Cerebellar cortex (tissue), 1 donor: ENCODE results near the gene FAM156A.
"Not testable (repeated sequence)": the region's sequence is repeated elsewhere in the genome, so short reads cannot be mapped to it uniquely, and the experiment has no call there.

ENCODE experiments used
- DNase-seq: peaks from one replicate; pipeline ENCODE4 v3.0.0-alpha.2; 2015; ENCODE audit warnings: low spot score

FAM156A gene

DNA sequence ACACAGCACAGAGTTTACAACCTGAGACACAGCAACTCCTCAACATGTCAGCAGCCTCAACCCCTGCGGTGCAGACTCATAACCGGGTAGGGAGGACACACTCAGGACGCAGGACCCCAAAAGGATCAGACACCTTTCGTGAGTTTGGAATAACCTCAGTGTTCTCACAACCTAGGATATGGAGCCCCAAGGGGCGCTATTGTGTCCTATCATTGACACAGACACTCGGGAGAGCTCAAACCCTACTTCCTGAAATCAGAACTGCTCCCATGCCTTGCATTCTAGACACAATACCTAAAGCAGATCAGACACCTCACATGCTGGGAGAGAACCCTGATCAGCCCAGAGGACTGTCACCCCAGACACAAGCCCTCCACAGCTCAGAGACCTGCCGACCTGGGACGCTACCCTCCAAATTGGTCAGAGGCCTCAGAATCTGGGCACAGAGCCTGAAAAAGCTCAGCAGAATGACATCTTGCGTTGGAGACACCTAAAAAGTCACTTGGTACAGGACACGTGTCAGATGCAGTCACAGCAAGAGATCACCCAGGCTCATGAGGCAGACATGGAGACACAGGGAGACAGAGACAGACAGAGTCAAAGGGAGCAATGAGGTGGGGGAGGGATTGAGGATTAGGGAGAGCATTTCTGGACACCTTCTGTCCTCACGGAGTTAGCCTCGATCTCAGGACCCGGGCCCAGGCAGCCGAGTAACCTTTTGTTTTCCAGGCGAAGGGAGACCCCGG, 8.8 kb upstream of the FAM156A start:
- DNase-seq = not testable (repeated sequence)

DNA sequence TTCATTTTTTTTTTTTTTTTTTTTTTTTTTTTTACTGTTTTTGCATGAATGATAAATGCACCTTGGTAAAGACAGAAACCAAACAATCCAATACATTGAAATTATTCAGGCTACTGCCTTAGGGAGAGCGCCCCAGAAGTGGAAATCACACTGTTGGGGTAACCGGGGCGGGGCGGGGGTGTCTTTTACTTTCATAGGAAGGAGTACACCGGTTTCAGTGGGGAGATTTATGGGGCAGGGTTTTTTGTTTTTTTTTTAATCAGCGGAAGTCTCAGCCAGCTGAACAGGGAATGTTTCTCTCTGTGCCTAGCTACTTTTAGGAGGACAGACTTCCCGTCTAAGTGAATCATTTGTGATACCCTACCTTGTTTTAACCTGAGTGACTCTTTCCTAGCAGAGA, 643 bp upstream of the FAM156A start:
- DNase-seq = not testable (repeated sequence)

- DNase-seq = not testable (repeated sequence)
Measured at GRCh38 chrX:52949884-52950283, 8.4 kb downstream of the FAM156A start.

DNA sequence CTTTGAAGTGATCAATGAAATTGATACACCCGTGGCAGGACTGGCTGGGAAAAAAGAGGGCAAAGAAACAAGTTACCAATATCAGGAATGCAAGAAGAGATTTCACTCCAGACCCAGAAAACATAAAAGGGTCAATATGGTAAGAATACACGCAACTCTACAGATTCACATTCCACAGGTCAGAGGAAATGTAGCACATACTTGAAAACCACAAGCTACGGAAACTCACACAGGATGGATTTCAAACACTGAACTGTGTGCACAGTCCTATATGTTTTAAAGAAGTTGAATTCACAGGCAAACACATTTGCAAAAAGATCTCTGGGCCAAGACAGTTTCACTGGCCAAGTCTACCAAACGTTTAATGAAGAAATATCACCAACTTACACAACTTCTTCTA, 9.0 kb downstream of the FAM156A start:
- DNase-seq = not testable (repeated sequence)

- DNase-seq = not testable (repeated sequence)
Measured at GRCh38 chrX:52948265-52948664, 10.1 kb downstream of the FAM156A start.

- not testable (repeated sequence) for DNase-seq
Measured at GRCh38 chrX:52947501-52947900, 10.8 kb downstream of the FAM156A start.

DNA sequence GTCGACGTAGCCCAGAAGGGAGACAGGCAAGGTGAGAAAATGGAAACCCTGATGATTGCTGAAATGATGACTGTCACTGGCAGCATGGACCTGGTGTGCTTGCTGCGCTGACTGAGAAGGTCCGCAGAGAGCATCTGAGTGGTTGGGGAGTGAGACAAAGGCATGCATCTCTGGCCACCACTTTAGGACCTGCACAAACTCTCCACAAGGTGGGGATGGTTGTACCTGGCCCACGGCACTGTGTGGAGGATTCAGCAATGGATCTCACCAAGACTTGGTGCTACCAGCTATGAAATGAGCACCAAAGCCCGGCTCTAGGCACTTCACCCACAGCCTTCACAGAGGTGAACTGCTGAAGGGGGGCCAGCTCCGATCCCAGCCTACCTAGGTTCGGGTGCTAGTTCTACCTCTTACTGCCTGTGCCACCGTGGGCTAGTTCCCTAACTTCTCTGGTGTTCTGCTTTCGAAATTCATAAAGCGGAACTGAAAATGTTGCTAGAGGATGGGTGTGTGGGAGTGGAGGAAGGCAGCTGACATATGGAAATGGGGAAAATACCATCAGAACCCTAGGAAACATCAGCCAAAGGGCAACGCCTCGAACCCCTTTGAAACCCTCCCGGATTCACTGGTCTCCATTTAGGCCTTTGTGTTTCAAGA, 12.4 kb downstream of the FAM156A start:
- DNase-seq = not testable (repeated sequence)

GRCh38 chrX:52941728-52942127, 16.6 kb downstream of the FAM156A start:
- DNase-seq = not testable (repeated sequence)

DNA sequence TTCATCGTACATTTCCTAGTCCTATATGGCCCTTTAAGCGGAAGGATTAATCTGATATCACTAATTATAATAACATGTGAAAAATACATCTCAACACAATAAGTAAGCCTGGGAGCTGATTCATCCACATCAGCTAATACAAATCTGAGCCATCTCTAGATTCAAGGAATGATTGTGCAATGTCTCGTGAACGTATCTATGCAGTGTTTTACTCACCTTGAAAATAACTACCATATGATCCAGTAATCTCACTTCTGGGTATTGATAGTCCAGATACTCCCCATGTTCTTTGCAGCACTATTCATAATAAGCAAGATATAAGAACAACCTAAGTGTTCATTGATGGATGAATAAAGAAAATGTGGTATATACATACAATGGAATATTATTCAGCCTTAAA, 17.6 kb downstream of the FAM156A start:
- DNase-seq = not testable (repeated sequence)

DNA sequence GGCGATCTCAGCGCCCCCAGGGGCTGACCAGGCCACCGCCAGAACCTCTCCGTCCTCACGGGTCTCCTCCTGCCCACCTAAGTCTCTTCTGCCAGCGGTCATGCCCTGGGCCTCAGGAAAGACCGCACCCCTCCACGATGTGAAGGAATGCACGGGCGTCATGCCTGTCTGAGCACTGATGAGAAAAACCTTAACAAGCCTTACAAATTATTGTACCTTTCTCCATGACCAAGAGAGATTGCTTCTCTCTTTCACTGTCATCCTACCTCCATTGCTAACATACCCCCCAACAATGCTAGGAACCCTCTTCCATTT, 22.9 kb downstream of the FAM156A start:
- DNase-seq = not testable (repeated sequence)

DNA sequence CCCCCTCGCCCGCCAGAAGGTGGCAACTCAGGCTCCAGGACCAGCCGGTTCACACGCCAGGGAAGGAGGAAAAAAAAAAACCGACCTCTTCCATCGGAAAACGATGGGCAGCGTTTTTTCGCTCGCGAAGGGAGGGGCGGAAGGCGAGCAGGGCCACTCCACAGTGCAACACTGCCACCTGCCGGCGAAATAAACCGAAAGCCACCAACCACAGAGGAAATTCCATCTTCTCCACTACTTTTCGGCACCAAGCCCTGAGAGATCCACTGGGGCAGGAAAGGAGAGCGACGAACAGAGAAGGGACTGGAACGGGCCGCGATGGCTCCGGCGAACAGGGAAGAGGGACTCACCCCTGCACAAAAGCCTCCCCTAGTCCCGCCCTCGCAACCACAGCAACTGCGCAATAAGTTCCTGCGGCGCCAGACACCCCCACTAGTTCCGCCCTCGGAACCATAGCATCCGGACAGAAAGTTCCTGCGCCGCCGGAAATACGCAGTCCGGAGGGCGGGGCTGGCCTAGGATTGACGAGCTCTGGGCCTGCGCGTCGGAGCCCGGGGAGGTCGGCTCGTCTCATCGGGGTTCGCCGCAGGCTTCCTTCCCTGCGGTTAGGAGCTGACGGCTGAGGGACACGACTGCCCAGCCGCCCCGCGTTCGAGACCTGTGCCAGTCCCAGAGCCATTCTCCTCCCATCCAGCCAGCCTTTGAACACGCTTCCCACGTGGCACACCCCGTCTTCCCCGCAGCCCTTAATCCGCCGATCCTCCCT, 23.4 kb downstream of the FAM156A start:
- peak; percentile 92 for DNase-seq

DNA sequence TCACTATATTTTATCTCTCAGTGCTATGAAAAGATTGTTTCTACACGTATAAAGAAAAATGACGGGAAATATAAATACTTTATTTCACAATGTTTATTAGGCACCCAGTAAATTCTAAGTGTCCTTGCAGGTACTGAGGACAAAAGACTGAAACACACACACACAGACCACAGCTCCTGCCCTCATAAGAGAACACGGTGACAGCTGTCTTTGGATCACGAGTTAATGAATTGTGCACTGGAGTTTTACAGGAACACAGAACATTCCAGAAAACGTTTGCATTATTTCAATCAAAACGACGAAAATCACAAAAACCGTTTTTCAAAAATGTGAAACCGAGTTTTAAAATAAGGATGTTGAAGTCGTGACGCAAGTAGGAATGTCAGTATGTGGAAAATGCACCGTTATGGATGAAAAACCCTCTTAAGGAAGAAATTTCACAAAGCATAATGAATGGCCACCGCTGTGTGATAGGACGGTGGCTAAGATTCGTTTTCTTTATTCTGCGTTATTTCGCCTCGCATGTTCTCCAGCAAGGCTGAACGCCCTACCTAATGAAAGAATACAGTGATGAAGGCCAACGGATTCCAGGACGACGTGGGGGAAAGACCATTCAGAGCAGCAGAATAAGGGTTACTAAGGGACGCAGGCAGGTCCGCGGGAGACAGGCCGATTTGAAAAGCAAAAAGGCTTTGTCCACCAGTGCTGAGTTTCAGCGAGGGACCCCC, 24.2 kb downstream of the FAM156A start:
- DNase-seq = no peak

- DNase-seq = no peak
Measured at GRCh38 chrX:52933213-52933612, 25.1 kb downstream of the FAM156A start.

DNA sequence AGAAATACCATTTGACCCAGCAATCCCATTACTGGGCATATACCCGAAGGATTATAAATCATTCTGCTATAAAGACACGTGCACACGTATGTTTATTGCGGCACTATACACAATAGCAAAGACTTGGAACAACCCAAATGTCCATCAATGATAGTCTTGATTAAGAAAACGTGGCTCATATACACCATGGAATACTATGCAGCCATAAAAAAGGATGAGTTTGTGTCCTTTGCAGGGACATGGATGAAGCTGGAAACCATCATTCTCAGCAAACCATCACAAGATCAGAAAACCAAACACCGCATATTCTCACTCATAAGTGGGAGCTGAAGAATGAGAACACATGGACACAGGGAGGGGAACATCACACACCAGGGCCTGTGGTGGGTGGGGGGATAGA, 28.1 kb downstream of the FAM156A start:
- DNase-seq = not testable (repeated sequence)

DNA sequence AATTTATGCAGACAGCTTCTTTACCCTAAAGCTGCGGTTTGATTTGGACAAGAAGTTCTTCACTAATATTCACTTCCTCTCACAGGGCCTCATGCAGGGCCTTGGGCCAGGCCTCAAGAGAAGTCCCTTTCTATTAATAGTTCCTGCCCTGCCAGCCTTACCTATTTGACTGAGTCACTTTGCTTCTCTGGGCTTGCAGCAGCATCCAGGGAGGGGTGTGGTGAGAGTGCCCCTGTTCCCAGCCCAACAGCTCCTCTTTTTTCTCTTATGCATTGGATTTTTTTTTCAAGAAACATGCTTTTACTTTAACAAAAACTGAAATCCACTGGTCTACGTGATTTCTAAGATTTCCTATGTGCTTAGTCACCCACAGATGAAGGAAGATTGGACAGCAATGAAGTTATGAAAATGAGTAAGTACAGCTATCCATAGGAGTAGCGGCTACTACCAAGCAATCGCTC, 34.5 kb downstream of the FAM156A start:
- DNase-seq = no peak

DNA sequence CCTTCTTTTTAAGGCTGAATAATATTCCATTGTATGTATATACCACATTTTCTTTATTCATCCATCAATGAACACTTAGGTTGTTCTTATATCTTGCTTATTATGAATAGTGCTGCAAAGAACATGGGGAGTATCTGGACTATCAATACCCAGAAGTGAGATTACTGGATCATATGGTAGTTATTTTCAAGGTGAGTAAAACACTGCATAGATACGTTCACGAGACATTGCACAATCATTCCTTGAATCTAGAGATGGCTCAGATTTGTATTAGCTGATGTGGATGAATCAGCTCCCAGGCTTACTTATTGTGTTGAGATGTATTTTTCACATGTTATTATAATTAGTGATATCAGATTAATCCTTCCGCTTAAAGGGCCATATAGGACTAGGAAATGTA, 43.6 kb downstream of the FAM156A start:
- DNase-seq = not testable (repeated sequence)

DNA sequence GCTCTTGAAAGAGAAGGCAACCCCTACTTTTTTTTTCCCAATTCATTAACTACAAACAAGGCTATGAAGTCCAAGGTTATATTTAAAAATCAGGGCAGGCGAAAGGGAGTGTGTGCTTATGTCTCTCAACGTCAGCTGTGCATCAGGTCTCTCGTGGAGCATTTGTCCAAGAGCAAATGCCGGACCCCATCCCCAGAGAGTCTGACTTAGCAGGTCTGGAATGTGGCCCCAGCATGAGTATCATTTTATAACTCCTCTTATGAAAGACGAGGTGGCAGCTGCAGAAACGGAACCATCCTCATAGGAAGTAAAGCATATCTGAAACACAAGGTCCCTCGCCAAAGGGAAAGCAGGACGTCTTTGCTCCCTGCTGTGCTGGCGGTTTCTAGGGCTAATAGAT, 44.6 kb downstream of the FAM156A start:
- DNase-seq = not testable (repeated sequence)

DNA sequence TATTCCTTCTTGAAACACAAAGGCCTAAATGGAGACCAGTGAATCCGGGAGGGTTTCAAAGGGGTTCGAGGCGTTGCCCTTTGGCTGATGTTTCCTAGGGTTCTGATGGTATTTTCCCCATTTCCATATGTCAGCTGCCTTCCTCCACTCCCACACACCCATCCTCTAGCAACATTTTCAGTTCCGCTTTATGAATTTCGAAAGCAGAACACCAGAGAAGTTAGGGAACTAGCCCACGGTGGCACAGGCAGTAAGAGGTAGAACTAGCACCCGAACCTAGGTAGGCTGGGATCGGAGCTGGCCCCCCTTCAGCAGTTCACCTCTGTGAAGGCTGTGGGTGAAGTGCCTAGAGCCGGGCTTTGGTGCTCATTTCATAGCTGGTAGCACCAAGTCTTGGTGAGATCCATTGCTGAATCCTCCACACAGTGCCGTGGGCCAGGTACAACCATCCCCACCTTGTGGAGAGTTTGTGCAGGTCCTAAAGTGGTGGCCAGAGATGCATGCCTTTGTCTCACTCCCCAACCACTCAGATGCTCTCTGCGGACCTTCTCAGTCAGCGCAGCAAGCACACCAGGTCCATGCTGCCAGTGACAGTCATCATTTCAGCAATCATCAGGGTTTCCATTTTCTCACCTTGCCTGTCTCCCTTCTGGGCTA, 48.9 kb downstream of the FAM156A start:
- not testable (repeated sequence) for DNase-seq

GRCh38 chrX:52907900-52908299, 50.4 kb downstream of the FAM156A start:
- DNase-seq = not testable (repeated sequence)

GRCh38 chrX:52907137-52907536, 51.2 kb downstream of the FAM156A start:
- not testable (repeated sequence) for DNase-seq

- not testable (repeated sequence) for DNase-seq
Measured at GRCh38 chrX:52906072-52906471, 52.2 kb downstream of the FAM156A start.
